H9 (cell line): ENCODE results near the gene FAM200B. TPM values are rescaled to one million over a fixed set of nuclear protein-coding genes. Genes with fewer than 3 reads are reported as not detected.
A peak's percentile ranks its signal among the peaks of the same experiment; 100 is the strongest.

Experiments
- DNase-seq: peaks from one replicate; pipeline ENCODE4 v3.0.0-alpha.2; 2017
- H2AFZ ChIP-seq: one replicate; pipeline ENCODE4 v1.6.1; 2013; ENCODE audit warnings: mild to moderate bottlenecking, low read length, control low read depth, moderate library complexity
- H2AK5ac ChIP-seq: 2 replicates; pipeline ENCODE4 v1.6.1; 2013; ENCODE audit warnings: low read length, control low read depth, mixed read lengths; ENCODE audit not compliant: insufficient read length
- H2BK120ac ChIP-seq: one replicate; pipeline ENCODE4 v1.6.1; 2013; ENCODE audit warnings: low read depth, mild to moderate bottlenecking, low read length, control low read depth, inconsistent platforms; ENCODE audit not compliant: poor library complexity, severe bottlenecking
- H2BK12ac ChIP-seq: 2 replicates; pipeline ENCODE4 v1.6.1; 2013; ENCODE audit warnings: low read length, control low read depth, mixed read lengths, low read depth; ENCODE audit not compliant: insufficient read length
- H2BK15ac ChIP-seq: 2 replicates; pipeline ENCODE4 v1.6.1; 2013; ENCODE audit warnings: low read depth, low read length, control low read depth
- H2BK20ac ChIP-seq: one replicate; pipeline ENCODE4 v1.6.1; 2013; ENCODE audit warnings: low read depth, mild to moderate bottlenecking, low read length, control low read depth, inconsistent platforms; ENCODE audit not compliant: poor library complexity, severe bottlenecking
- H2BK5ac ChIP-seq: 2 replicates; pipeline ENCODE4 v1.6.1; 2013; ENCODE audit warnings: low read length, control low read depth, mixed read lengths; ENCODE audit not compliant: insufficient read length
- H3K14ac ChIP-seq: 2 replicates; pipeline ENCODE4 v1.6.1; 2013; ENCODE audit warnings: low read length, control low read depth; ENCODE audit not compliant: insufficient read depth
- H3K18ac ChIP-seq: 2 replicates; pipeline ENCODE4 v1.6.1; 2013; ENCODE audit warnings: low read depth, mild to moderate bottlenecking, mixed read lengths, low read length, control low read depth; ENCODE audit not compliant: insufficient read length
- H3K23ac ChIP-seq: 2 replicates; pipeline ENCODE4 v1.6.1; 2013; ENCODE audit warnings: low read length, control low read depth, mixed read lengths, low read depth; ENCODE audit not compliant: insufficient read length
- H3K23me2 ChIP-seq: 2 replicates; pipeline ENCODE4 v1.6.1; 2013; ENCODE audit warnings: low read depth, mild to moderate bottlenecking, mixed read lengths, low read length, control low read depth; ENCODE audit not compliant: insufficient read length, poor library complexity, severe bottlenecking
- H3K27ac ChIP-seq: 2 replicates; pipeline ENCODE4 v1.5.1; 2013; ENCODE audit warnings: low read length, control low read depth, mixed read lengths, low read depth; ENCODE audit not compliant: insufficient read length
- H3K27me3 ChIP-seq: 2 replicates; pipeline ENCODE4 v1.6.1; 2013; ENCODE audit warnings: low read length, control low read depth, inconsistent platforms; ENCODE audit not compliant: insufficient read depth
- H3K4ac ChIP-seq: 2 replicates; pipeline ENCODE4 v1.6.1; 2013; ENCODE audit warnings: low read depth, mild to moderate bottlenecking, control low read depth, inconsistent platforms, low read length, moderate library complexity
- H3K4me1 ChIP-seq: 2 replicates; pipeline ENCODE4 v1.6.1; 2013; ENCODE audit warnings: low read length, control low read depth, inconsistent platforms; ENCODE audit not compliant: insufficient read depth
- H3K4me2 ChIP-seq: 2 replicates; pipeline ENCODE4 v1.6.1; 2013; ENCODE audit warnings: low read length, control low read depth, mixed read lengths; ENCODE audit not compliant: insufficient read length, insufficient read depth
- H3K56ac ChIP-seq: 2 replicates; pipeline ENCODE4 v1.6.1; 2013; ENCODE audit warnings: low read depth, mild to moderate bottlenecking, mixed read lengths, low read length, control low read depth; ENCODE audit not compliant: insufficient read length
- H3K79me1 ChIP-seq: 2 replicates; pipeline ENCODE4 v1.6.1; 2013; ENCODE audit warnings: low read depth, mild to moderate bottlenecking, moderate library complexity, low read length, control low read depth, inconsistent platforms; ENCODE audit not compliant: insufficient read depth, poor library complexity, severe bottlenecking
- H3K79me2 ChIP-seq: 2 replicates; pipeline ENCODE4 v1.6.1; 2013; ENCODE audit warnings: low read length, control low read depth, inconsistent platforms; ENCODE audit not compliant: insufficient read depth
- H3K9ac ChIP-seq: 2 replicates; pipeline ENCODE4 v1.6.1; 2013; ENCODE audit warnings: low read length, control low read depth, mixed read lengths; ENCODE audit not compliant: insufficient read length; ENCODE audit errors: extremely low read depth
- H3K9me3 ChIP-seq: one replicate; pipeline ENCODE4 v1.6.1; 2013; ENCODE audit warnings: low read depth, low read length, inconsistent platforms; ENCODE audit not compliant: control insufficient read depth
- H3T11ph ChIP-seq: one replicate; pipeline ENCODE4 v1.6.1; 2013; ENCODE audit warnings: mild to moderate bottlenecking, low read length, control low read depth, inconsistent platforms
- H4K20me1 ChIP-seq: one replicate; pipeline ENCODE4 v1.6.1; 2013; ENCODE audit not compliant: control insufficient read depth, insufficient read length, insufficient read depth
- H4K5ac ChIP-seq: 2 replicates; pipeline ENCODE4 v1.6.1; 2013; ENCODE audit warnings: low read depth, mild to moderate bottlenecking, mixed read lengths, low read length, control low read depth; ENCODE audit not compliant: insufficient read length
- H4K8ac ChIP-seq: replicated peaks from 2 replicates; pipeline ENCODE4 v1.6.1; 2013; ENCODE audit warnings: low read length, control low read depth, mixed read lengths, low read depth; ENCODE audit not compliant: insufficient read length
- H4K91ac ChIP-seq: 2 replicates; pipeline ENCODE4 v1.6.1; 2013; ENCODE audit warnings: low read depth, mild to moderate bottlenecking, moderate library complexity, mixed read lengths, low read length, control low read depth; ENCODE audit not compliant: insufficient read length
- H3K27ac Mint-ChIP-seq, 3 experiments: 2 replicates in 2 of 3; 3 replicates in 1 of 3; pipeline ENCODE4 v1.8.0; 2020 to 2021; ENCODE audit warnings: mixed read lengths in 3 of 3, mild to moderate bottlenecking in 1 of 3, moderate library complexity in 1 of 3
- H3K27me3 Mint-ChIP-seq: 2 replicates; pipeline ENCODE4 v1.8.0; 2021; ENCODE audit warnings: low read depth, mild to moderate bottlenecking, moderate library complexity, mixed read lengths
- H3K36me3 Mint-ChIP-seq, 3 experiments: 2 replicates in 2 of 3; 3 replicates in 1 of 3; pipeline ENCODE4 v1.8.0; 2020 to 2021; ENCODE audit warnings: low read depth in 3 of 3, mixed read lengths in 3 of 3; ENCODE audit not compliant: insufficient read depth in 1 of 3
- H3K4me1 Mint-ChIP-seq, 2 experiments: 2 replicates each; pipeline ENCODE4 v1.8.0; 2020; ENCODE audit warnings: mixed read lengths in 2 of 2
- H3K4me3 Mint-ChIP-seq, 2 experiments: 2 replicates in 1 of 2; 3 replicates in 1 of 2; pipeline ENCODE4 v1.8.0; 2020 to 2021; ENCODE audit warnings: mild to moderate bottlenecking in 2 of 2, mixed read lengths in 2 of 2, moderate library complexity in 1 of 2
- H3K9me3 Mint-ChIP-seq, 2 experiments: 2 replicates in 1 of 2; 3 replicates in 1 of 2; pipeline ENCODE4 v1.8.0; 2020; ENCODE audit warnings: mild to moderate bottlenecking in 2 of 2, mixed read lengths in 2 of 2, moderate library complexity in 1 of 2
- CTCF ChIP-seq: fragments of 200-600 bp; sonication (generic); conservative IDR thresholded peaks from 3 replicates; pipeline ENCODE4 v1.8.0; 2021; ENCODE audit warnings: antibody characterized with exemption, mild to moderate bottlenecking
- WGBS: extraction: QIAGEN DNeasy Blood & Tissue Kit; methylation state at CpG from one replicate; pipeline ENCODE4 v1.1.7; 2013; ENCODE audit warnings: missing lambda C conversion rate, low lambda C conversion rate, mixed read lengths; ENCODE audit not compliant: insufficient read length; ENCODE audit errors: extremely low coverage; 5-methylcytosine and 5-hydroxymethylcytosine counted together
- total RNA-seq: library from RNA; stranded (reverse); gene quantifications from 2 replicates; pipeline ENCODE4 v1.2.1, GENCODE V29; 2021

FAM200B gene
- total RNA-seq, 1 experiment from 2014 or later = 19.6 TPM

DNA sequence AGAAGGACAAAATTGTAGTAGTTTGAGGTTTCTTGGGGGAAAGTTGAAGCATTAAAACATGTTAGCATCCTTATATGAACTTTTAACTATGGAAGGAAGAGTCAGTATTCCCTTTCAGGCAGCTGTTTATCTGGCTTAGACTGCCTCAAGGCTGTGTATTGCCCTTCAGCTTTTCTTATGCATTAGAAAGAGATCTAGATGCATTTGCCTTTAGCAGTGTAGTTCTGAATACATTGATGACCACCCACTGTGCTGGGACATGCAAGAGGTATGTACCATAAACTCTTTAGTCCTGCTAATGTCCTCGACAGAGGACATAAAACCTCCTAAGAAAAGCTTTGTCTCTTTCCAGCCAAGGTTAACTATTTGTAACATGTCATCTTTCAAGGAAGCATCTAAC, 2.9 kb downstream of the FAM200B start:
- peak overlapping the region; percentile 49 to 95 (median 91) for H3K27ac Mint-ChIP-seq
- DNase-seq = no peak
- Histone ChIP-seq H3K27me3 (no peaks in the 10 kb centered on the region), H3K4ac (no peak overlapping the region), H4K5ac (no peak overlapping the region), H2BK12ac (no peak overlapping the region), H3K9me3 (no peaks in the 10 kb centered on the region), H3K18ac (no peak overlapping the region), H2BK15ac (no peak overlapping the region), H3K23ac (no peak overlapping the region), H2BK5ac (no peak overlapping the region), H2BK20ac (no peak overlapping the region), H2BK120ac (no peak overlapping the region), H3T11ph (no peak overlapping the region), H3K27ac (peak overlapping the region; percentile 71), H3K9ac (peak overlapping the region; percentile 19), H3K4me2 (peak overlapping the region; percentile 53), H4K91ac (no peak overlapping the region), H3K79me1 (no peaks in the 10 kb centered on the region), H3K14ac (no peak overlapping the region), H3K79me2 (peaks cover 5% of the 10 kb centered on the region; the same call in 1 of the 2 replicates), H2AFZ (no peak overlapping the region), H4K20me1 (no peaks in the 10 kb centered on the region), H4K8ac (no peak overlapping the region), H2AK5ac (no peak overlapping the region), H3K56ac (no peak overlapping the region), H3K4me1 (peaks cover 7% of the 10 kb centered on the region; the same call in 1 of the 2 replicates), H3K23me2 (peaks cover 4% of the 10 kb centered on the region)
- TF ChIP-seq CTCF = no peak
- WGBS = no CpG with 5 or more reads among the region's 1 CpG
- no peaks in the 10 kb centered on the region for H3K9me3 Mint-ChIP-seq
- H3K4me1 Mint-ChIP-seq = peaks cover 42% of the 10 kb centered on the region in 2 experiments
- no peaks in the 10 kb centered on the region for H3K27me3 Mint-ChIP-seq
- H3K4me3 Mint-ChIP-seq = peak overlapping the region in 1 of 2 experiments; percentile 14; a peak in 2 of 5 replicates
- H3K36me3 Mint-ChIP-seq = peaks cover 21 to 37% (median 29%) of the 10 kb centered on the region in 3 experiments
